HFFc6 (cell line): ENCODE data around the gene RAD51B. TPM values are rescaled to one million over a fixed set of nuclear protein-coding genes. Genes with fewer than 3 reads are reported as not detected.

Source experiments
- DNase-seq: peaks from one replicate; pipeline ENCODE4 v3.0.0-alpha.2; 2018
- H3K27ac Mint-ChIP-seq: 2 replicates; pipeline ENCODE4 v1.8.0; 2020; ENCODE audit warnings: mild to moderate bottlenecking, mixed read lengths
- H3K27me3 Mint-ChIP-seq: 2 replicates; pipeline ENCODE4 v1.8.0; 2021; ENCODE audit warnings: mild to moderate bottlenecking, moderate library complexity, mixed read lengths; ENCODE audit not compliant: insufficient read depth
- H3K36me3 Mint-ChIP-seq: 2 replicates; pipeline ENCODE4 v1.8.0; 2021; ENCODE audit warnings: low read depth, mixed read lengths
- H3K4me1 Mint-ChIP-seq: 2 replicates; pipeline ENCODE4 v1.8.0; 2020; ENCODE audit warnings: low read depth, mixed read lengths
- H3K4me3 Mint-ChIP-seq: 2 replicates; pipeline ENCODE4 v1.8.0; 2020; ENCODE audit warnings: mild to moderate bottlenecking, moderate library complexity, mixed read lengths
- H3K9me3 Mint-ChIP-seq: 2 replicates; pipeline ENCODE4 v1.8.0; 2020; ENCODE audit warnings: mild to moderate bottlenecking, mixed read lengths
- CTCF ChIP-seq: fragments of 200-600 bp; sonication (generic); IDR thresholded peaks from 2 replicates; pipeline ENCODE4 v1.5.0; 2021; ENCODE audit warnings: antibody characterized with exemption, mild to moderate bottlenecking
- total RNA-seq, 6 experiments: library from RNA; stranded (reverse); fragmentation: NEBNext Ultra II Directional; extraction: Animal tissue kit (Norgen Biotek cat#: 25700); gene quantifications; 2 replicates in 1 of 6; 3 replicates in 5 of 6; pipeline ENCODE4 v1.2.3, GENCODE V29; 2021

Gene RAD51B
- total RNA-seq, 6 experiments from 2014 or later = 7.1 to 12.4 (median 9.6) TPM

GRCh38 chr14:68408680-68409079, 589.1 kb downstream of the RAD51B start:
- H3K36me3 Mint-ChIP-seq = no peaks in the 10 kb centered on the region
- H3K27me3 Mint-ChIP-seq = no peaks in the 10 kb centered on the region; the same call in 1 of the 2 replicates
- H3K27ac Mint-ChIP-seq = peak overlapping the region; percentile 20; the same call in 1 of the 2 replicates
- no peak overlapping the region for H3K4me3 Mint-ChIP-seq
- H3K9me3 Mint-ChIP-seq = no peaks in the 10 kb centered on the region
- DNase-seq = no peak
- TF ChIP-seq CTCF = peak; percentile 46; the same call in 1 of the 2 replicates
- peaks cover 69% of the 10 kb centered on the region for H3K4me1 Mint-ChIP-seq

GRCh38 chr14:68409387-68409786, 589.8 kb downstream of the RAD51B start:
- DNase-seq = no peak

GRCh38 chr14:68412505-68413465, 593.2 kb downstream of the RAD51B start:
- H3K36me3 Mint-ChIP-seq = no peaks in the 10 kb centered on the region
- H3K4me3 Mint-ChIP-seq = no peak overlapping the region
- no peaks in the 10 kb centered on the region for H3K9me3 Mint-ChIP-seq
- peaks cover 37% of the 10 kb centered on the region for H3K4me1 Mint-ChIP-seq
- no peak for DNase-seq
- H3K27me3 Mint-ChIP-seq = no peaks in the 10 kb centered on the region; the same call in 1 of the 2 replicates
- H3K27ac Mint-ChIP-seq = no peak overlapping the region
- no peak for TF ChIP-seq CTCF

More at GRCh38 chr14:68409387-68409786, 589.8 kb downstream of the RAD51B start:
- peaks cover 62% of the 10 kb centered on the region for H3K4me1 Mint-ChIP-seq
- H3K27ac Mint-ChIP-seq = peak overlapping the region; percentile 9; the same call in 1 of the 2 replicates
- no peaks in the 10 kb centered on the region for H3K9me3 Mint-ChIP-seq
- no peak overlapping the region for H3K4me3 Mint-ChIP-seq
- no peak for TF ChIP-seq CTCF
- no peaks in the 10 kb centered on the region; the same call in 1 of the 2 replicates for H3K27me3 Mint-ChIP-seq
- H3K36me3 Mint-ChIP-seq = no peaks in the 10 kb centered on the region

- Mint-ChIP-seq H3K4me3 (no peak overlapping the region), H3K9me3 (no peaks in the 10 kb centered on the region), H3K27ac (no peak overlapping the region), H3K36me3 (no peaks in the 10 kb centered on the region), H3K4me1 (peaks cover 31% of the 10 kb centered on the region), H3K27me3 (no peaks in the 10 kb centered on the region; the same call in 1 of the 2 replicates)
- no peak for DNase-seq
- TF ChIP-seq CTCF = no peak
Measured at GRCh38 chr14:68413509-68413908, 593.9 kb downstream of the RAD51B start.

GRCh38 chr14:68414121-68414520, 594.5 kb downstream of the RAD51B start:
- H3K4me3 Mint-ChIP-seq = no peak overlapping the region
- H3K4me1 Mint-ChIP-seq = peaks cover 26% of the 10 kb centered on the region
- no peaks in the 10 kb centered on the region for H3K36me3 Mint-ChIP-seq
- DNase-seq = no peak
- no peaks in the 10 kb centered on the region for H3K9me3 Mint-ChIP-seq
- TF ChIP-seq CTCF = no peak
- H3K27me3 Mint-ChIP-seq = no peaks in the 10 kb centered on the region; the same call in 1 of the 2 replicates
- no peak overlapping the region for H3K27ac Mint-ChIP-seq
